ENCODE data around the gene FDX2.

DNA sequence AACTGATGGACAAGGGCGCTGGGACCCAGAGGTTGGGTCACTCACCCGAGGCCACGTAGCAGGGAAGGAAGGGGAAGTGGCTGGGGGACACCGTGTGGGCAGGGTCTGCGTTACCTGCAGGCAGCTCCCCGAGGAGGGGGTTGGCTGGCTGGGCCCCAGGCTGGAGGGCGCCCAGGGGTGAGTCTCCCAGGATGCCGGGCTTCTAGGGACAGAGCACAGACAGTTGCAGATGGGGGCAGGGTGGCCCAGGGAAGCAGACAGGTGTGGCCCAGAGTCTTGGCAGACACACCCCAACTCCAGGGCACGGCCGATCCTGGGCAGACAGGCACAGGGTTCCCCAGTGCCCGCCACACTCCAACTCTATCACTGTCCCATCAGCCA lies 5.6 kb upstream of the FDX2 start:
- TF ChIP-seq POLR2A (IDR thresholded peaks at IDR 0.05) (no peak), POLR2AphosphoS5 (IDR thresholded peaks at IDR 0.05) (no peak), EP300 (IDR thresholded peaks at IDR 0.05; ENCODE audit: low read depth) (no peak)
- TF ChIP-seq, protein P1, sequence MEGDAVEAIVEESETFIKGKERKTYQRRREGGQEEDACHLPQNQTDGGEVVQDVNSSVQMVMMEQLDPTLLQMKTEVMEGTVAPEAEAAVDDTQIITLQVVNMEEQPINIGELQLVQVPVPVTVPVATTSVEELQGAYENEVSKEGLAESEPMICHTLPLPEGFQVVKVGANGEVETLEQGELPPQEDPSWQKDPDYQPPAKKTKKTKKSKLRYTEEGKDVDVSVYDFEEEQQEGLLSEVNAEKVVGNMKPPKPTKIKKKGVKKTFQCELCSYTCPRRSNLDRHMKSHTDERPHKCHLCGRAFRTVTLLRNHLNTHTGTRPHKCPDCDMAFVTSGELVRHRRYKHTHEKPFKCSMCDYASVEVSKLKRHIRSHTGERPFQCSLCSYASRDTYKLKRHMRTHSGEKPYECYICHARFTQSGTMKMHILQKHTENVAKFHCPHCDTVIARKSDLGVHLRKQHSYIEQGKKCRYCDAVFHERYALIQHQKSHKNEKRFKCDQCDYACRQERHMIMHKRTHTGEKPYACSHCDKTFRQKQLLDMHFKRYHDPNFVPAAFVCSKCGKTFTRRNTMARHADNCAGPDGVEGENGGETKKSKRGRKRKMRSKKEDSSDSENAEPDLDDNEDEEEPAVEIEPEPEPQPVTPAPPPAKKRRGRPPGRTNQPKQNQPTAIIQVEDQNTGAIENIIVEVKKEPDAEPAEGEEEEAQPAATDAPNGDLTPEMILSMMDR (IDR thresholded peaks at IDR 0.05), result no peak
